NCI-H2081 (cell line): Measurements from ENCODE around the gene POLE4.

ENCODE experiments used
- DNase-seq, 2 experiments: peaks; one replicate each; lab custom pipeline; 2025; lab: John Stamatoyannopoulos, UW

Gene POLE4

DNA sequence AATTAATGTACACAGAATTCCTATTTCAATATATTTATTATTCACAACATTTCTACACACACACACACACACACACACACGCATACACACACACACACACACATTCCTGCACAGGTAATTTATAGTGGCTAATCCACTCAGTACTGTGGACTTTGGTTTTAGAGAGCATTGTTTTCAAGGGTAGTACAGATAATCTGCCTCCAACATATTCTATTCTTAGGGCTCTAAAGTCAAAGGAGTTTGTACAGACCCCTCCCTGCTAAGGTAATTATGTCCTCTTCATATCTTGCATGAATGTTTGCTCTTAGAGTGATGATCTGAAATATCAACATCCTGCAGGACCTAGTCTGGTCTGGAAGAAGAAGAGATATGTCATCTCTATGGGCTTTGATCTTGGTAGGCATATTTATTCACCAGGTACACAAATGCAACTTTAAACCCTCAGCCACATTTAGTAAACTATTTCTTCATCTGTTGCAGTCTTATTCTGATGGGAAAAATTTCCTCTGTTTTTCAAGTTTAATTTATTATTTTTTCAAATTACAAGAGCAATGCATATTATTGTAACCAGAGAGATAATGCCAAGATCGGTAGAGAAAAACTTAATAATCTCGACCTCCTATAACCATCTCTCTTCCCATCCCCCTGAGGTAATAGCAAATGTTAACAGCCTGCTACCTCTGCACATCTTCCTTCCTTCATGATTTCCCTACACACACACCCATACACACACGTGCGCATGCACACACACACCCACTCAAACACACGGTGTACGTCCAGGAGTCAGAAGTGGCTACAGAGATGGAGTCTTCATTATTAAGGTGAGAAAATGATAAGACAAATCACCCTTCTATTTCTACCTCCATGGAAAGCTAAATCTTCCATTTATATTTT is 18.3 kb upstream of the POLE4 start:
- DNase-seq: no peak

DNA sequence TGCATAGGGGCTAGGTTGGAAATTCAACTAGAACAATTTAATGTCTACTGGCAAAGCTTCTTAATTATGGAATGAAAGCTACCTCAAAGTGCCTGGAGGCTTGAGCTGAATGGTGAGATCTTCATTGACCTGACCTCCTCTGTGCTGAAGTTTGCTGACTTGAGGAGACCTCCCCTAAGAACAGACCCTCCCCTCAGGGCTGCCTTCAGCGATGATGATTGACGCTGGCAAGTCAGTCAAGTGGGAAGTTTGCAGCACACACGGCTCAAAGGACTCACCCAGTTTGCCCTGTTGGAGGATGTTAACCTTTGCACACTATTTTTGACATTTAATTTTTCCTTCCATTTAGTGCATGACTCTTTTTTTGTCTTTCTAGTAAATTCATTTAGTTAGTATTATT is 17.2 kb upstream of the POLE4 start:
- no peak for DNase-seq

DNA sequence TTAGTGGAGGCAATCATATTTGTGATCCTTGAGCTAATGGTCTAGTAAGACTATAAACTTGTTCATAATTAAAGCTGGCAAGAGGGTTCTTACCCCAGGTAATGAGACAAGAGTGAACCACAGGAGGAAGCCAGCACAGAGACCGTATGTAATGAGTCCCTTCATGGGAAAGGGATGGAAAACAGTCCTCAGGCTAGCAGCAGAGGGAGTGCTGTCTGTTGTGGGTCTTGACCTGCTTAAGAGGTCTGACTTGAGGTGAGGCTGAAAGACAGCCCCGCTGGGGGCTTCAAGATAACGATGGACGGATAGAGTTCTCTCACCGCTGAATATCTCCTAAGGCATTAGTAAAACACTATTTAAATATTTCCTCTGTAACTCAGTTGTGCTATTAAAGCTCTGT is 16.2 kb upstream of the POLE4 start:
- DNase-seq: no peak

DNA sequence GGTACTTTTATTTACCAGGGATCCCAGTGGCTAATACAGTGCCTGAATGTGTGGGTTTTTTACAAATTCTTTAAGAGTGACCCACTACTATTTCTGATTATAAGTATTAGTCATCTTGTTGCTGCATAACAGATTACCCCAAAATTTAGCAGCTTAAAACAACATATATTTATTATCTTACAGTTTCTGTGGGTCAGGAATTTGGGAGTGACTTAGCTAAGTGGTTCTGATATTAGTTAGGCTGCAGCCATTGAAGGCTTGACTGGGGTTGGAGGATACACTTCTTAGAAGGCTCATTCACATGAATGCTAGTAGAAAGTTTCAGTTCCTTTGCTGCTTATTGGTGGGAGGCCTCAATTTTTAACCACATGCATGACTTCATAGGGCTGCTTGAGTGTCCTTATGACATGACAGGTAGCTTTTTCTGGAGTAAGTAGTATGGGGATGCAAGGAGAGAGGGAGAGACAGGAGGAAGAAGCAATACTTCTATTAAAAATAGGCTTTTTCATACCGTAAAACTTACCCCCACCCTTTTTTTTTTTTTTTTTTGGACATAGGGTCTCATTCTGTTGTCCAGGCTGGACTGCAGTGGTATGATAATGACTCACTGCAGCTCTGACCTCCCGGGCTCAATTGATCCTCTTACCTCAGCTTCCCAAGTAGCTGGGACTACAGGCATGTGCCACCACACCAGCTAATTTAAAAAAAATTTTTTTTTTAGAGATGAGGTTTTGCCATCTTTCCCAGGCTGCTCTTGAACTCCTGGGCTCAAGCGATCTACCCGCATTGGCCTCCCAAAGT is 13.3 kb upstream of the POLE4 start:
- DNase-seq: no peak

DNA sequence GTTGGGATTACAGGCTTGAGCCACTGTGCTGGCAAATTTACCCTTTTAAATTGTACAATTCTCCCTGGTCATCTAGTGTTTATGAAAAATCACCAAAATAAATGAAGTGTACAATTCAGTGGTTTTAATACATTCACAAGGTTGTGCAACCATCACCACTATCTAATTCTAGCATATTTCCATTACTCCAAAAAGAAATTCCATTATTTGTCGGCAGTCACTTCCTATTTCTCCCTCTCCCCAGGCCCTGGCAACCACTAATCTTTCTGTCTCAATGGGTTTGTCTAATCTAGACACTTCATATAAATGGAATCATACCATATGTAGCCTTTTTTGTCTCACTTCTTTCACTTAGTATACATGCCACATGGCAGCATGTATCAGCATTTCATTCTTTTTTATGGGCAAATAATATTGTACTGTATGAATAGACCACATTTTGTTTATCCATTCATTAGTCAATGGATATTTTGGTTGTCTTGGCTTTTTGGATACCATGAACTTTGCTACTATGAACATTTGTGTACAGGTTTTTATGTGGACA is 12.6 kb upstream of the POLE4 start:
- DNase-seq: no peak

DNA sequence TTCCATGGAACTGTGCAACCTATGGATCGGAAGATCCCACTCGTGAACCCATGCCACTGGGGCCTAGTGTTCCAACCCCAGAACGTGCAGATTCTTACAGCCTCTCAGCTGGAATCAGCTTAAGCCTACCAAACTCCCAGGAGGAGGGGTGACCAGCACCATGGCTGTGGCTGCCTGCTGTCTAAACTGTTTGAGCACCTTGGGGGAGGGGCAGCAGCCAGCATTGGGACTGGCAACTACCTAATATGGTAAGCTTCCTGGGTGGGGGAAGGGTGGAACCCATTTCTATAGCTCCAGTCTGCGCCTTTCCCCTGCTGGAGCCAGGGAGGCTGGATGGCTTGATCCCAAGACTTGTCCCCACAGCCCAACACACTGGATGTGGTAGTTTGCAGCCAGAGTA is 10.7 kb upstream of the POLE4 start:
- no peak for DNase-seq

DNA sequence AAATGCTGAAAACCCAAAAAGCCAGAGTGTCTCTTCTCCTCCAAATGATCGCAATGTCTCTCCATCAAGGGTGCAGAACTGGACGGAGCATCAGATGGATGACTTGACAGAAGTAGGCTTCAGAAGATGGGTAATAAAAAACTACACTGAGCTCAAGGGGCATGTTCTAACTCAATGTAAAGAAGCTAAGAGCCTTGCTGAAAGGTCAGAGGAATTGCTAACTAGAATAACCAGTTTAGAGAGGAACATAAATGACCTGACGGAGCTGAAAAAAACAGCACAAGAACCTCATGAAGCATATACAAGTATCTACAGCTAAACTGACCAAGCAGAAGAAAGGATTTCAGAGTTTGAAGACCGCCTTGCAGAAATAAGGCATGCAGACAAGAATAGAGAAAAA is 9.7 kb upstream of the POLE4 start:
- DNase-seq: no peak

DNA sequence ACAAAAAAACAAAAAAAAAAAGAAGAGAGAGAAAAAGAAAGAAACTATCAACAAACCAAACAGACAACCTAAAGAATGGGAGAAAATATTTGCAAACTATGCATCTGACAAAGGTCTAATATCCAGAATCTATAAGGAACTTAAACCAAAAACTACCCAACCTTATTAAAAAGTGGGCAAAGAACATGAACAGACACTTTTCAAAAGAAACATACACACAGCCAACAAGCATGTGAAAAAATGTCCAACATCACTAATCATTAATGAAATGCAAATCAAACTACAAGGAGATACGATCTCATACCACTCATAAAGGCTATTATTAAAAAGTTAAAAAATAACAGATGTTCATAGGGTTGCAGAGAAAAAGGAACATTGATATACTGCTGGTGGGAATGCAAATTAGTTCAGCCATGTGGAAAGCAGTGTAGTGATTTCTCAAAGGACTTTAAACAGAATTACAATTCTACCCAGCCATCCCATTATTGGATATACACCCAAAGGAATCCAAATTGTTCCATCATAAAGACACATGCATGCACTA is 7.2 kb upstream of the POLE4 start:
- no peak for DNase-seq

DNA sequence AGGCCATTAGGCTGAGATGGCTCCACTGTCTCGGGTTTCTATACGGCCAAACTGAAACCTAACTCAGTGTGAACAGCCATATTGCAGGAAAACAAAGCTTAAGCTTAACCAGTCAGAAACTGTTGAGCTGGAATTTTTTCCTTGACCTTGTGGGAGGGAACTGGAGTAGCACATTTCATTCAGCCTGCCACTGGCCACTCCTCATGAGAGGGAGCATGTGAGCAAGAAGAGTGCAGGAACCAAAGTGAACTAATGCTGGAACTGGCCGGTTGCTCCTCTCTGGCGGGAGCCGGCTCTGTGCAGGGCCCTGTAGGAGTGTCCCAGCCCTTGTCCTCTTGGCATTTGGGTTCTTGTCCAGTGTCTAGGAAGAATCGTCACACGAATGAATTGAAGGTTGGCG is 5.9 kb upstream of the POLE4 start:
- DNase-seq: no peak

DNA sequence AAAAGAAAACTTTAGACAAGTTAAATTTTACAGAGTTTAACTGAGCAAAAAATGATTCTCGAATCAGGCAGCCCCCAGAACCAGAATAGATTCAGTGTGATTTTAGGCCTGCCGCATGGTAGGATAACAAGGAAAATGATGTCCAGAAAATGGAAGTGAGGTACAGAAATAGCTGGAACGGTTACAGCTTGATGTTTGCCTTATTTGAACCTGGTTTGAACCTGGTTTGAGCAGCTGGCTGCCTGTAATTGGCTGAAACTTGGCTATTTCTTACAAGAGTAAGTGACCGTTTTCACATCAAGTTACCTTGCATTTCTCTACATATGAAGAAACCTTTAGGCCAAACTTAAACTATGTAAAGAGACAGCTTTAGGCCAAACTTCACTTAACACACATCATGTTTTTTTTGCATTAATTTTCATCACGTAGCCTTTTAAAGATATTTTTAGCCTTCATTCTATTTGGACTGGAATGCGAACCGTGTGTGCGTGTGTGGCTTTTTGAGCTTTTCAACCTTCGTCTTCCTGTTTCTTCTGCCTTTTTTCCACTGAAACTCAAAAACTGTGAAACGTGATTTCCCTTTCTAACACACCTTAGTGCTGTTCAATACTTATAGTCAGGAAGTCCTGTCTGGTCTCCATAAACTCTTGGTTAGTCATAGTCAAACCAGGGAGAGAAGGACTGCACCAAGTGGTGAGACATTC is 4.5 kb upstream of the POLE4 start:
- no peak for DNase-seq

DNA sequence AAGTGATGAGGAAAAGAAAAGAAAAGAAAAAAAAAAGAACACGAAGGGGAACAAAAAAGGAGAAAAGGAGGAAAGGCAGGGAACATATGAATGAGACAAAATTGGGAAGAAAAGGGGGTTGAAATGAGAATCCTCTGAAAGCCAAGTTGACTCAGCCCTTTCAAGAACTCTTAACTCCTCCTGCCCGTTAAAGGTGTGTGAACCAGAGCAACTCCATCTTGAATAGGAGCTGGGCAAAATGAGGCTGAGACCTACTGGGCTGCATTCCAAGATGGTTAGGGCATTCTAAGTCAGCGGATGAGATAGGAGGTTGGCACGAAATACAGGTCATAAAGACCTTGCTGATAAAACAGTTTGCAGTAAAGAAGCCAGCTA is 4.0 kb upstream of the POLE4 start:
- no peak for DNase-seq

DNA sequence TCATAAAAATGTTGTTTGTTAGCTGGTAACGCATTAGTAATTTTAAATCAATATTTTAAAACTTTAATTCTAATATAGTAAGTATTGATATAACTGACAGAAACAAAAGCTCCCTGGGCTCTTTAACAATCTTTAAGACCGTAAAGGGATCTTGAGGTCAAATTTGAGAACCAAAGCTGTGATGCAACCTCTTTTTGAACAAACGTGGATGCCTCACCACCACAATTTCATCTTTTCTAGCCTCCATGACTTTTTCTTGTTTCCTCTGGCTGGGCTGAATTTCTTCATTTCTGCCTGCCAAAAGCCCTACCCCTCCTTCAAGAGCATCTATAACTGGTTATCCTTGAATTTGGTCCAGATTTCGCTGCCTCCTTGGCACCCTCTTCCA is 563 bp upstream of the POLE4 start:
- no peak for DNase-seq

DNA sequence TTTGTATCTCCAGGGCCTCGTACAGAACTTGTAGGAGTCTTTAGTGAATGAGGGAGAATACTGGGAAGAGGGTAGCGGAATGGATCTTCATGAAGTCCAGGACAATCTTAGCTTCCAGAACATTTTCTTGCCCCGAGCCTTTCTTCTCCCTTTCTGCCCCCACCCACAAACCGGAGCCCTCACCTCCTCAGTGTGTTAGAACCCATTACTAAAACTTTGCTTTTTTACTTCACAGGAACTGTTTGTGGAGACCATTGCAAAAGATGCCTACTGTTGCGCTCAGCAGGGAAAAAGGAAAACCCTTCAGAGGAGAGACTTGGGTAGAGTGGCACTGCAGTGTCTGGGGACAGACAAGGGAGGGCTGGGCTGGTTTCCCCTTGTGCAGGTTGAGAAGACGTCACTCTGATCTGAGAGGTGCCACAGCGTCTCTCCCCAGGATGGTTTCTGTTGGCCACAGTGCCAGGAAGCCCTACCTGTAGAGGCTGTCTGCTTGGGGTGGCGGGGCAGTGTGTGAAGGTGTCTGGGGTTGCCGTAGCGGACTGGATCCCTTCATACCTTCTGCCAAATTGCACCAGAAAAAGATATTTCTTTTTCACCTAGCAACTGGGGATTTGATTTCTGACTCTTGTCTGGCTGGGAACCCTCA is 786 bp downstream of the POLE4 start:
- DNase-seq: no peak

DNA sequence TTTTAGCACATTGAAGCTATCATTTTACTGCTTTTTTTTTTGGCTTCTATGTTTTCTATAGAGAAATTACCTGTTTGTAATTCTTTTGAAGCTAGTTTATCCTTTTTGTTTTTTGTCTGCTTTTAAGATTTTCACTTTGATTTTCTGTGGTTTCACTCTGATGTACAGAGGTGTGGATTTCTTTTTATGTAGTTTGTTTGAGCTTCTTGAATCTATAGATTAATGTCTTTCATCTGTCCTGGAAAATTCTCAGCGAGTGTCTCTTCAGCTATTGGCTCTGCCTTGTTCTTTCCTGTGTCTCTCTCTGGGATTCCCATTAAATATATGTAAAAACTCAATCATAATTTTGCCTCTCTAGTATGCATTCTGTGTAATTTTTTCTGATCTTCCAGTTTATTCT is 8.4 kb downstream of the POLE4 start:
- DNase-seq: no peak

DNA sequence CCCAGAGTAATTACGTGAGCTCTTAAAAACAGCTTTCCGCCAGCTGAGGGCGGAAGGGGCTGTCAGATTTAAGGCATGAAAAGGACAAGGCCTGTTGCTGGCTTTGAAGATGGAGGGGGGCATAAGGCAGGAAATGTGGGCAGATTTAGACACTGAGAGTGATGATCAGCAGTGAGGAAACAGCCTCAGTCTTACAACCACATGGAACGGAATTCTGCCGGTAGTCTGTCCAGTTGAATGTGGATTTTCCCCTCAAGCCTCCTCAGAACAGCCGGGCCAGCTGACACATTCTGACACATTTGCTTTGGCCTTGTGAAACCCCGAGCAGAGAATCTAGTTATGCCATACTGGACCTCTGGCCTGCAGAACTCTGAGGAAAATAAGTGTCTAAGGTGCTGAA is 16.6 kb downstream of the POLE4 start:
- peak in 1 of 2 experiments; percentile 55 for DNase-seq

DNA sequence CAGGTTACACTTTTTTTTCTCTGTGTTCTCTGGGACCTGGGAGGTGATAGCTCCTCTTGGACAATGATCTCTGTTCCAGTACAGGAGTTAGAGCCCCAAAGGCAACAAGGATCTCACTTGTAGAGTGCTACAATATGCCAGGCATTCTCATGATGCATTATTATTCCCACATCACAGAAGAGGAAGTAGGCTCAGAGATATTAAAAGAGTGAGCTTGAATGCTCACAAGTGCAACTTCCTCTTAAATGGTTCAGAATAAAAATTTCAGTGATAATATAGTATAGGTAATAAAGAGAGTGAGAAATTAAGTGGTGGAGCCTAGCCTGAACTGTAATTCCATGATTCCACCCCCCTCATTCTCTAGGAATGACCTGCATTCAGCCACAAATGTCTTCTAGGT is 21.4 kb downstream of the POLE4 start:
- no peak for DNase-seq

DNA sequence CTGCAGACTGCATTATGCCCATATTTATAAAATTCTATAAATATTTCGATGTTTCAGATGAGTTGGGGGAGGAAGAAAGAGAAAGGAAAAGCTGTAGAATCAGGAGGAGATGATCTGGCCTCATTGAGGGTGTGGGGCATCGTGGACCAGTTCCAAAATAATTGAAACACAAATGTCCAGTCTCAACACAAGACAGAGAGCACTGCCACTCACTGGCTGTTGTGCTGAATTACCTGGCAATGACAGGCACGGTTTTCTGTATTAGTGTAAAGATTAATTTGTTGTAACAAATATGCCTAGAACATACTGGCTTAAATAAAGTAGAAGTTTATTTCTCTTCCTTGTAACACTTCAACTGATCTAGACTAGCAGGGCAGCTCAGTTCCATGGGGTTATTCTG is 24.1 kb downstream of the POLE4 start:
- peak in 1 of 2 experiments; percentile 17 for DNase-seq

DNA sequence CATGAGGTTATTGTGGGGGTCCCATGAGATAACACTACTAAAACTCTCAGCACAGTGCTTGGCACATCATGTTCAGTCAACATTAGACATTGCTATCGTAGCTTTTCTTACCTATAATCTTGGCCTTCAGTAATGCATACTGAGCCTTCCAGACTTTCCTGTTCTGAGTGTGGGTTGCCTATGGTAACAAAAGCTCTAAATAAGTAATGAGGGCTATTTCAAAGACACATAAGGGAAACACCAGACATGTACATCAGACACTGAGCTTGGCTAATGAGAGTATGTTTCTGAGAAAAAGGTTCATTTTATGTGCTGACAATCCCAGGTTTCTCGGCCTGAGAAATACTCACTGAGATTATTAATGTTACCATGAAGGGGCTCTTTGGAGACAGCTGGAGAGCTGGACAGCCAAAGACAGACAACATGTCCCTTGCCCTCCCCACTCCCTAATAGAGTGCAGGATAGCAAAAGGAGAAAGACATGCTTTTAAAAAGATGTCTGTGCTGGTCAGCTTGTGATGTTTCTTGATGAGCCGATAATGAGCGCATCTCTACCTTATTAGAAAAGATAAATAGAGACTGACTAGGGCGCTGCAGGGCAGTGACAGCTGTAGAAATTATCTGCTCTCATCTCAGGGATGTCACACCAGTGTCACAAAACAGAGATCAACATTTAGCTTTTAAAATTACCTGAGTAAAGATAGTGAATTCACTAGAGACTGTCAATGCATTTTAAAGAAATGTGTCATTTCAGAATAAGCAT is 25.4 kb downstream of the POLE4 start:
- no peak for DNase-seq

DNA sequence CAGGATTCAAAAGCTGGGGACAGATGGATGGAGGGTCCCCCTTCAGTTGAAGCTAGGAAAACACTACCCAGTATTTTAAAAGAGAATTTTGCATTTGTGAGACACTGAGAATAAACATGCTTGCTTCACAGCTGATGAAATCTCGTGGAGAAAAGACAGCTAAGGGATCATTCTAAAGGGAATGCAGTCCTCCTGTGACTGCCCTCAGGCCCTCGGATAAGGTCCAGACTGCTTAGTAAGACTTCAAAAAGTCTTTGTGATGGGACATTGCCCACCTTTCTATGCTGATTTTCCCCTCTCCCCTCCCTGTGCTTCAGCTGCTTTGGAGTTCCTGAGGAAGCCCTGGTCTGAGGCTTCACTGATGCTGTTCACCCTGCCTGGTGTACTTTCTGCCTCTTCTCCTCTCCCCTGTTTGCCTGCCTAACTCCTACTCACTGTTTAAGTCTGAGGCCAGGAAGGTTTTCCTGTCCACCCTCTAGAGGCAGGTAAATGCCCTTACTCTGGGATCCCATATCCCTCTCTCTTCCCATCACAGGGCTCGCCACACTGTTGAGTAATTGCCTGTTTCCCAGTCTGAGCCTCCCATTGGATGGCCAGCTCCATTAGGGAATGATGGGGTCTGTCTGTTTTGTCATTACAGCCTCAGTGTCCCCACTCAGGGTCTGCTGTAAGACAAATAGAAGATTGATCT is 26.6 kb downstream of the POLE4 start:
- DNase-seq: no peak

DNA sequence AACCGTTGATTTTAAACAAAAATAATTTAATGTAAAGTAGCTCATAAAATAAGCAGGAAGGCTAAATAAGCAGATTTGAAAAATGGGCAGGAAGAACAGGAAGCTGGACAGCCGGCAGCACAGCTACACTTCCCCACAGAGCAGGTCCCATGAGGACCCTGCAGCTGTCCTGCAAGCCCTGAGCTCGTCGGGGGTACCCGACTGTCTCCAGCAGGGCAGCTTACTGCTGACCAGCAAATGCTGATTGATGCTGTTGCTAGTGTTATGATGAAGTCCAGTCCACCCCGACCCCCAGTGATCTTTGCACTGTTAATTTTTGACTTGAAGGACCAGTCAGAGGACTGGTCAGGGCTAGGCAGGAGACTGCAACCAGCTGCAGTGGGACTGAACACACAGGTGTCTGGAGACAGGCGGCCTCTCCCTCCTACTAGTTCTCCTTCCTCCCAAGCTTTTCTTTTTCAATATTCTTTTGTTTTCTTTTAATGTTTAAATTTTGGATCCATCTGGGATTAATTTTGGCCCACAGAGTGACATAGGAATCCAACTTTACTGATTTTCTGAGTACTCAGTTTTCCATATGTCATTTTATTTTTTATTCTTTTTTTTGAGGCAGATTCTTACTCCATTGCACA is 27.7 kb downstream of the POLE4 start:
- DNase-seq: no peak
